CD4-positive, alpha-beta T cell treated with Interleukin-12 subunit alpha and Interleukin-12 subunit beta, for 1 hour (primary cell): Measurements from ENCODE around the gene SIK3.

Experiments used
- DNase-seq: peaks from one replicate; pipeline ENCODE4 v3.0.0-alpha.2; 2020

The SIK3 gene

DNA sequence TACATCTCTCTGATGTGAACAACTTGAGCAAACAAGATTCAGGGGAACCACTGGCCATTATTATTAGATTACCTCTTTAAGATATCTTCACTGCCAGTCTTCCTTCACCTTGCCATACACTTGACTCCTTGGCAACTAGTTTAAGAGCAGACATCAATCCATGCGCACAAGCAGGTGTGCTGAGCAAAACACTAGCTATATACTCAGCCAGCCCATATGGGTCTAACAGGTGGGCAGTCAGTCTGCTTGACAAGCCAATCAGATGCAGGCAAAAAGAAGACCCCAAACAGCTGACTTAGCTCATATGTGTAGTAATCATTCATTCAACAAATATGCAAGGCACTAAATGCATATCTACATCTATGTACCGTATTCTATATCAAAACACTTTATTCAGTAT is 101.2 kb downstream of the SIK3 start:
- DNase-seq, result no peak

- no peak for DNase-seq
Measured at GRCh38 chr11:116994195-116994594, 104.0 kb downstream of the SIK3 start.

DNA sequence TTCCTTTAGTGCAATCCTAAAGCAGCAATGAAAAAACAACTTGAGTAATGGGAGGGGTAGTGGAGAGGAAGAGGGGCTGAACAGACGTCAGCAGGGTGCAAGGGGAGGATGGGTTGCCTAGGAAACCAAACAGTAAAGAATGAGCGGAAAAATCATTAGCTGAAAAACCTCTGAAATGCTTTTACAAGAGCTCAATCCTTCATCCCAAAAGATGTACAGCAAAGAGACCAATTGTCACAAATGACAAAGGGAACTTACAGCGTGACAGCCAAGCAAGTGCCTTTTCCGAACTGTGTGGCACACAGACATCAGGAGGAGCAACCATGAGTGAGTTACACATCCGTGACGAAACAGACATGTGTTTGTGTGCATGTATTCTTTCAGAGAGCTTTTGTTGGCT is 104.6 kb downstream of the SIK3 start:
- peak; percentile 64 for DNase-seq

DNA sequence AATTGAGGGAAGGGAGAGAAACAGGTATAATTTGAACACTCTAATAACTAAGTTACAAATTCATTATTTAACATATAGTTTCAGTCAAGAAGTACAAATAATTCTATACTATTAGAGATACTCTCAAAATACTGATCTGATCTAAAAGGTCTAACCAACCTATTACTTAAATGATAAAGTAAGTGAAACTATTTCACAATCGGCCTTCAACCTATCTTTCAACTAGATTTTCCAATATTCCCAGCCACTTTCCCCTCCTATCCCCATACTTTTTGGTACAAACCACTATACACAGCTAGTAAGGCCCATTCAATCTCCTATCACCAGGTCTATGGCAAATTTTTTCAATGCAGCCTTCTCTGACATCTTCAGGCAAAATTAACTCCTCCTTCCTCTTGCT is 106.7 kb downstream of the SIK3 start:
- DNase-seq, result no peak

DNA sequence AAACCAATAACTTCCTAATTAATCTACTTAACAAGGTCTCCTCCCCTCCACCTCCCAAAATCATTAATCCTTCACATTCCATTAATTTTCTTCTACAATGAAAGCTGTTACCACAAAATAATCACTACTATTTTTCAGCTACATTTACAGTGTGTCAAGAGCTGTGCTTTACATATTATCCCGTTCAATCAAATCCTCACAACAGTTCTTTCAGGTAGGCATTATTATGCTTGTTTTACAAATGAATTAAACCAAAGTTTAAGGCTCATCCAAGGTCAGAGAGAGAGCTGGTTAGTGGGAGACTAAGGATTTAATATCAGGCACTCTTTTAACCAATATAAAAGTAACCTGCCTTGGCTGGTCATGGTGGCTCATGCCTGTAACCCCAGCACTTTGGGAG is 107.4 kb downstream of the SIK3 start:
- DNase-seq, result no peak

DNA sequence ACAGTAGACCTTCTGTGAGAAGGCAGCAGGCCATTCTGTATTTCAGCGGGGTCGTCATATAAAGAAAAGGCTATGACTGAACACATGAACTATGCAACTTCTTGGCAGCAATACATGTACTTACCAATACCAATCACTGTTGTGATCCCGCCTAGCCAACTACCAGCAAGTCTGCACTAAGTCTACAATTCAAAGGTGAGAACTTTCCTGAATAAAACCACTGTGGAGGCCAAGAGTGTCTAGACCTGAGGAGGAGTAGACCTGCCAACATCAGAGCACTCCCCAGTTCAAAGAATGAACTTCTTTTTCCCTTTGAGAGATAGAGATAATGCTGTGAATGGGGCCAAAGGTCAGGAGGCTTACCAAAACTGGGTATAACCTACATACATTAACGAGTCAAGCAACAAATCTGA is 108.2 kb downstream of the SIK3 start:
- DNase-seq, result no peak

GRCh38 chr11:116989184-116989583 is 109.0 kb downstream of the SIK3 start:
- DNase-seq, result no peak

DNA sequence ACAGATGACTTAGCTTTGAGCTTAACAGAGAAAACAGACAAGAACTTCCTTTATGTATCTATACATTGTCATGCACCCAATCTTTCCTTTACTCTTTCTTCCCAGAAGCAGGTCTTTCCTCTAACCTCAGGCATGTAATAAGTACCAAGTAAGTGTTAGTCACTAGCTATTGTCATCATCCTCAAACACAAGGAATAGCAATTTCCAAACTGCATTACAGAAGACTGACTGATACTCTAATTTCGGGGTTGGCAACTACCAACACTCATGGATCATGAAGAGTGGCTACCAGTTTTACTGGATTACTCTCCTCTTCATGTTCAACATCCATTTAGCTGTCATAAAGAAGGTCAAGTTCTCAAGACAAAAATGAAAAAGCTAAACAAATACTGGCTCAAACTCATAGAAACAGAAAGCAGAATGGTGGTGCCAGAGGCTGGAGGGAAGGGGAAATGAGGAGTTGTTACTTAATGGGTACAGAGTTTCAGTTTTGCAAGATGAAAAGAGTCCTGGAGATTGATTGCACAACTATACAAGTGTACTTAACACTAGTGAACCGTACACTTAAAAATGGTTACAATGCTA is 111.6 kb downstream of the SIK3 start:
- DNase-seq, result no peak

- DNase-seq, result no peak
Measured at GRCh38 chr11:116984589-116984988, 113.6 kb downstream of the SIK3 start.

- no peak for DNase-seq
Measured at GRCh38 chr11:116984186-116984585, 114.0 kb downstream of the SIK3 start.

GRCh38 chr11:116981266-116981885 is 116.9 kb downstream of the SIK3 start:
- DNase-seq, result no peak

DNA sequence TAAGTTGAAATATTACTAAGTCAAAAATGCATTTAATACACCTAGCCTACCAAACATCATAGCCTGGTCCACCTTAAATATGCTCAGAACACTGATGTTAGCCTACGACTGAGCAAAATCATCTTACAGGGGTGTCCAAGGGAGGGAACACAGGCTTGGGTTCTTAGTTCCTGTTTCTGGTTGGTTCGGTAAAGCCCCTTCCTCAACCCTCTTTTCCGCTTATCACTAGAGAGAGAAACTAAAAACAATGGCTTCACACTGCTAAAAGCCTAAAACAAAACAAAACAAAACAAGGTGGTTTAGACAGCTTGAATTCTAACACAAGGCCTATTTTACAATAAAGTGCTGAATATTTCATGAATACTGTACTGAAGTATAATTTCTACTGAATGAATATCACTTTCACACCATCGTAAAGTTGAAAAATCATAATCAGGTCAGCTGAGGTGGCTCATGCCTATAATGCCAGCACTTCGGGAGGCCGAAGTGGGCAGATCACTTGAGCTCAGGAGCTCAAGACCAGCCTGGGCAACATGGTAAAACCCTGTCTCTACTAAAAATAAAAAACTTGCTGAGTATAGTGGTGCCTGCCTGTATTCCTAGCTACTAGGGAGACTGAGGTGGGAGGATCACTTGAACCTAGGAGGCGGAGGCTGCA is 118.0 kb downstream of the SIK3 start:
- peak; percentile 34 for DNase-seq

- DNase-seq, result no peak
Measured at GRCh38 chr11:116976941-116977570, 121.2 kb downstream of the SIK3 start.

DNA sequence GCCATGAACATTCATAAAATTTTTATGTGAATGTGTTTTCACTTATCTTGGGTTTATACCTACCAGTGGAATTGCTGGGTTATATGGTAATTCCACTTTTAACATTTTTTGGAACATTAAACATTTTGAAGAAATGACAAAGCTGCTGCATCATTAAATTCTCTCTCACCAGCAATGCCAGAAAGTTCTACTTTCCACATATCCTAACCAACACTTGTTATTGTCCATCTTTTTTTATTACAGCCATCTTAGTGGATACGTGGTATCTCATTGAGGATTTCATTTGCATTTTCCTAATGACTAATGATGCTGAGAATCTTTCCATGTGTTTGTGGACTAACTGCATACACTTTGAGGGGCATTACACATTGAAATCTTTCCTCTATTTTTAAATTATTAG is 122.6 kb downstream of the SIK3 start:
- no peak for DNase-seq

DNA sequence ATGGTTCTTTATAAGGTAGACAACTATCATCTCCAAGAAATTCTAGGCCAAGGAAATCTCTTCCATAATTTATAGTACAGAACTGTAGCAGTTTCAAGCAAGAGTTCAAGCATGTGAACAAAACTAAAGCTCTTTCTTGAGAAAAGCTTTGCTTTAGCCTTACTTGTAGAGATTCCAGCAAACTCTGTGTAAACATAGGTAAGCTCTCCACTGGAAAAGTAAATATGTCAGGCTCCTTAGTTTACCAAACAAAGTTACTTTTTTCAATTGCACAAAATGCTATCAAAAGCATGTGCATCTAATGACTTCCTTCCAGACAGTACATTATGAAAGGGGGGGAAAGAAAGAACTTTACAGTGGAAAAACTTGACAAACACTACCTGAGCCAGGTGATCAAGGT is 125.0 kb downstream of the SIK3 start:
- no peak for DNase-seq

DNA sequence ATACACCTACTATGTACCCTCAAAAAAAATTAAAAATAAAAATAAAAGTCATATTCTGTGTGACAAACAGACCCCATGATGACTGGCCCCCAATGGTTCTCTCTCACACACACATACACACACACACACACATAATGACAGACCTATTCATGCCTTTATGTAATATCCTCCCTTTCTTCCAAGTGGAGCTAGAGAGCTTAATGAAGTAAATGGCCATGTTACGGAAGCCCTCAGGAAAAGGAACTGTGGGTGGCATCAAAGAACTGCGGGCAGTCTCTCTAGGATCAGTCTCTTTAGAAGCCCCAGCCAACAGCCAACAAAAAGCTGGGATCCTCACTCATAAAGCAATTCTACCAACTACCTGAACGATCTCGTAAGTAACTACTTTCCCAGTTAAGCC is 125.5 kb downstream of the SIK3 start:
- no peak for DNase-seq

DNA sequence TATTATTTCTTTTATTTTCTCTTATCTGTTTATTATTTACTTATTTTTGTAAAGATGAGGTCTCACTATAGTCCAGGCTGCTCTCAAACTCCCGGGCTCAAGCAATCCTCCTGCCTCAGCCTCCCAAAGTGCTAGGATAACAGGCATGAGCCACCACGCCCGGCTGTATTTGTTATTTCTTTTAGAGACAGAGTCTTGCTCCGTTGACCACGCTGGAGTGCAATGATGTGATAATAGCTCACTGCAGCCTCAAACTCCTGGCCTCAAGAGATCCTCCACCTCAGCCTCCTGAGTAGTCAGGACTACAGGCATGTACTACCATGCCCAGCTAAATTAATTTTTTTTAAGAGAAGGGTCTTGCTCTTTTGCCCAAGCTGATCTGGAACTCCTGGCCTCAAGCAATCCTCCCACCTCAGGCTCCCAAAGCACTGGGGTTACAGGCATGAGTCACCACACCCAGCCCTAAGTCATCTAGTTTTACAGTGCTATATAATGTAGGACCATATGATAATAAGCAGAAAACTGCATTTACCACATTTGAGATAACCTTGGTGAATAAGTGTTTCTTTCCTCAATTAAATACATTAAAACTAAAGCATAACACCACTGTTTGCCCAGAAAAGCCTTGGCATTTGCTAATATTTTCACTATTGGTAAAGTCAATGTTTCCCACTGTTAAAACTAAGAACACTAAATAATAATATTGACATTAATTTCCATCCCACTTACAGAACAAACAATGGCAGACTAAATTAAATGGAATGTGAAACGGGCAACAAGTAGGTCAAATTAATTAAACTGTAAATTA is 127.5 kb downstream of the SIK3 start:
- DNase-seq, result no peak

DNA sequence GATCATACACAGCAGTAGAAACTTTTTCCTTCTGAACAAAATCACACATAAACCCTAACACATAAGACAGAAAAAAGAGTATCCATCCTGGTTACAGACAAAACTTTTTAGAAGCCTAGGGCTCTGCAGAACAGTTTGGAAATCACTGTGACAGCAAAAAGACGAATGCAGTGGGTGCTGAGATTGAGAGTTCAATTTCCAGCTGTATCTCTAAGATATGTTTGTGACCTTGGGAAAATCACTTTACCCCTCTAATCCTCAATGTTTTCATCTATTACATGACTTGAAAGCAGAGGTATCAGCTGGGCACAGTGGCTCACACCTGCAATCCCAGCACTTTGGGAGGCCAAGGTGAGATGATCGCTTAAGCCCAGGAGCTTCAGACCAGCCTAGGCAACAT is 128.5 kb downstream of the SIK3 start:
- DNase-seq, result no peak

- no peak for DNase-seq
Measured at GRCh38 chr11:116964269-116964668, 134.0 kb downstream of the SIK3 start.

DNA sequence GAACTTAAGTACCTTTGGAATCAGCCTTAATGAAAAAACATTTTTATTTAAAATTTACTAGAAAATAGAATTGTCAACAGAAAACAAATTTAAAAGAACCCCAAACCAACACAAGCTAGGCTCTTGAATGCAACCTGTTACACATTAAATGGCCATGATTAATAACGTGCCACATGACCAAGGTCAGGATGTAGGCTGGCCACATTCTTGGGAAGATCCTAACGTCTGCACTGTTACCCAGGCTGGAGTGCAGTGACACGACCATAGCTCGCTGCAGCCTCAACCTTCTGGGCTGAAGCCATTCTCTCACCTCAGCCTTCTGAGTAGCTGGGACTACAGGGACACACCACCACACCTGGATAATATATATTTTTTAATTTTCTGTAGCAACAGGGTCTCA is 134.4 kb downstream of the SIK3 start:
- no peak for DNase-seq

- DNase-seq, result no peak
Measured at GRCh38 chr11:116962108-116962507, 136.1 kb downstream of the SIK3 start.

DNA sequence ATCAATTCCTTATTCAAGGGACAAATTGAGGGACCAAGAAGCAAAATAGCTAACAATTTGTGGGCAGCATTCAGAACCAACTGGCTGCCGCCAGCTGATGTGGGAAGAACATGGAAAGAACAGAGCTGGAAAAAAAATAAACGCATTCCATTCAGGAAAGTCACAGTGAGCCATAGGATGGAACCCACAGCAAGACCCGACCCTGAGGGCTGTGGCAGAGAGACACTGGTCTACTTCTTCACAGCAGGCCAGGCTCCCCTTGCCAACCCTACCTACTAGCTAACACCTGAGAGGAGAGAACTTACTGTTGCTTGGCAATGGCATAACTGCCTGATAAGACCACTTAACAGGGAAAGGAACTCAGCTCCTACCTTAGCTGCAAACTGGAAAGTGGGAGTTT is 137.3 kb downstream of the SIK3 start:
- DNase-seq, result no peak

DNA sequence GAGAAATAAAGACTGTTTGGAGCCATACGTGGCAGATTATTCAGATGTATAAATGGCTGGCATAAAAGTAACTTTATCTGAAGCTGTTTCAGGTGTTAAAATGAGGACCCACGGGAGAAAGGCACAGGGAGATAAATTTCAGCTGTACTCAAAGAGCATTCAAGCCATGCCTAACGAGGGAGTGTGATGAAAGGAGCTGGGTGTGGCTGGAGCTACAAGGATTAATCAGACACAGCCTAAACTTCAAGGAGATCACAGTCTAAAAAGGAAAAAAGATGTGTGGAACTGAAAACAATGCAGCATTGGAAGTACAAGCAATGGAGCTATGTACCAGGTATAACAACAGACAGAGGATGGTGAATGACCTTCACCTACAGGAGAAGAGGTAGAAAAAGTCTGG is 140.0 kb downstream of the SIK3 start:
- DNase-seq, result no peak
